Femur (tissue), 1 donor: ENCODE results near the gene TGIF1.

Experiments
- DNase-seq: peaks from one replicate; pipeline ENCODE4 v3.0.0-alpha.2; 2017

Gene TGIF1

GRCh38 chr18:3440341-3440740, 9.6 kb upstream of the TGIF1 start:
- DNase-seq = no peak

GRCh38 chr18:3441290-3441689, 8.7 kb upstream of the TGIF1 start:
- no peak for DNase-seq

- DNase-seq = no peak
Observed at GRCh38 chr18:3442919-3443318, 7.1 kb upstream of the TGIF1 start.

- no peak for DNase-seq
Observed at GRCh38 chr18:3444296-3444695, 5.7 kb upstream of the TGIF1 start.

- DNase-seq = no peak
Observed at GRCh38 chr18:3444954-3445353, 5.0 kb upstream of the TGIF1 start.

- peak; percentile 87 for DNase-seq
Observed at GRCh38 chr18:3447068-3447894, 2.7 kb upstream of the TGIF1 start.

- peak; percentile 98 for DNase-seq
Observed at GRCh38 chr18:3447895-3448837, 1.8 kb upstream of the TGIF1 start.

- peak; percentile 69 for DNase-seq
Observed at GRCh38 chr18:3448838-3449511, 997 bp upstream of the TGIF1 start.

GRCh38 chr18:3449512-3450011, 410 bp upstream of the TGIF1 start:
- peak; percentile 89 for DNase-seq

GRCh38 chr18:3450799-3451182, 819 bp downstream of the TGIF1 start:
- no peak for DNase-seq

- DNase-seq = peak; percentile 96
Observed at GRCh38 chr18:3451183-3451988, 1.4 kb downstream of the TGIF1 start.

GRCh38 chr18:3451989-3452749, 2.2 kb downstream of the TGIF1 start:
- DNase-seq = peak; percentile 72

- no peak for DNase-seq
Observed at GRCh38 chr18:3452750-3453539, 3.0 kb downstream of the TGIF1 start.

GRCh38 chr18:3453540-3454364, 3.8 kb downstream of the TGIF1 start:
- peak; percentile 76 for DNase-seq

GRCh38 chr18:3454365-3455089, 4.6 kb downstream of the TGIF1 start:
- no peak for DNase-seq

GRCh38 chr18:3455090-3455635, 5.2 kb downstream of the TGIF1 start:
- no peak for DNase-seq

- no peak for DNase-seq
Observed at GRCh38 chr18:3455907-3456685, 6.1 kb downstream of the TGIF1 start.

GRCh38 chr18:3456686-3457069, 6.7 kb downstream of the TGIF1 start:
- DNase-seq = no peak
